Keratinocyte (primary cell): Measurements from ENCODE around the gene ZFPM1.

Source experiments
- EZH2 ChIP-seq: IDR thresholded peaks from one replicate; pipeline ENCODE4 v1.6.1; 2012; ENCODE audit warnings: inconsistent platforms, mild to moderate bottlenecking, low read length, moderate library complexity
- TF ChIP-seq, protein P1 (sequence below), 3 experiments: IDR thresholded peaks in 1 of 3; conservative IDR thresholded peaks in 1 of 3; optimal IDR thresholded peaks in 1 of 3; 2 replicates in 2 of 3; 3 replicates in 1 of 3; pipeline versions ENCODE3 to v1.5.1; 2011; ENCODE audit warnings: low read length in 3 of 3, mild to moderate bottlenecking in 3 of 3, moderate library complexity in 2 of 3, control low read depth in 1 of 3, inconsistent platforms in 1 of 3; ENCODE audit not compliant: insufficient read depth in 2 of 3; ENCODE audit errors: extremely low read depth in 1 of 3

DNA sequence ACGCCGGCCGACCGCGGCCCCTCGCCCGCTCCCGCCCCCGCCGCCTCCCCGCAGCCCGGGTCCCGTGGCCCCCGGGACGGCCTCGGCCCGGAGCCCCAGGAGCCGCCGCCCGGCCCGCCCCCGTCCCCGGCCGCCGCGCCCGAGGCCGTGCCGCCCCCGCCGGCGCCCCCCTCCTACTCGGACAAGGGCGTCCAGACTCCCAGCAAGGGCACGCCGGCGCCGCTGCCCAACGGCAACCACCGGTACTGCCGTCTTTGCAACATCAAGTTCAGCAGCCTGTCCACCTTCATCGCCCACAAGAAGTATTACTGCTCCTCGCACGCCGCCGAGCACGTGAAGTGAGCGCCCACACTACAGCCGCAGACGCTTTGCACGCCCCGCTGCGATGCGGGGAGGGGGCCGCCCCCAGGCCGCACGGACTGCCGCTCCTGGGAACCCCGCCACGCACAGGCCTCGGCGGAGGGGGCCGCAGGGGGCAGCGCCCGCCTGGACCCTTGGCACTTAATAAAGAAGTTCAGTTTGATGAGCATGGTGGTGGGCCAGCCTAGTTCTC lies 81.6 kb downstream of the ZFPM1 start:
- TF ChIP-seq EZH2 = no peak
- TF ChIP-seq, protein P1, sequence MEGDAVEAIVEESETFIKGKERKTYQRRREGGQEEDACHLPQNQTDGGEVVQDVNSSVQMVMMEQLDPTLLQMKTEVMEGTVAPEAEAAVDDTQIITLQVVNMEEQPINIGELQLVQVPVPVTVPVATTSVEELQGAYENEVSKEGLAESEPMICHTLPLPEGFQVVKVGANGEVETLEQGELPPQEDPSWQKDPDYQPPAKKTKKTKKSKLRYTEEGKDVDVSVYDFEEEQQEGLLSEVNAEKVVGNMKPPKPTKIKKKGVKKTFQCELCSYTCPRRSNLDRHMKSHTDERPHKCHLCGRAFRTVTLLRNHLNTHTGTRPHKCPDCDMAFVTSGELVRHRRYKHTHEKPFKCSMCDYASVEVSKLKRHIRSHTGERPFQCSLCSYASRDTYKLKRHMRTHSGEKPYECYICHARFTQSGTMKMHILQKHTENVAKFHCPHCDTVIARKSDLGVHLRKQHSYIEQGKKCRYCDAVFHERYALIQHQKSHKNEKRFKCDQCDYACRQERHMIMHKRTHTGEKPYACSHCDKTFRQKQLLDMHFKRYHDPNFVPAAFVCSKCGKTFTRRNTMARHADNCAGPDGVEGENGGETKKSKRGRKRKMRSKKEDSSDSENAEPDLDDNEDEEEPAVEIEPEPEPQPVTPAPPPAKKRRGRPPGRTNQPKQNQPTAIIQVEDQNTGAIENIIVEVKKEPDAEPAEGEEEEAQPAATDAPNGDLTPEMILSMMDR (optimal IDR thresholded peaks at IDR 0.05 in 1 of 3, IDR thresholded peaks at IDR 0.05 in 1 of 3, conservative IDR thresholded peaks at IDR 0.05 in 1 of 3; ENCODE audit: extremely low read depth in 1 of 3, insufficient read depth in 2 of 3, low read length in 3 of 3) = peak in 1 of 3 experiments; percentile 20
